NB4 (cell line): ENCODE results near the gene TMEM239.
A peak's percentile ranks its signal among the peaks of the same experiment; 100 is the strongest.

ENCODE experiments used
- DNase-seq: peaks from one replicate; pipeline ENCODE4 v3.0.0; 2010; ENCODE audit warnings: low read depth
- H3K4me3 ChIP-seq: one replicate; pipeline ENCODE4 v1.5.1; 2011; ENCODE audit warnings: mild to moderate bottlenecking, low read depth, low read length, moderate library complexity
- MYC ChIP-seq: IDR thresholded peaks from 2 replicates; pipeline ENCODE4 v1.6.1; 2011; ENCODE audit warnings: low read depth, low read length
- POLR2A ChIP-seq: IDR thresholded peaks from 2 replicates; pipeline ENCODE4 v1.6.1; 2011; ENCODE audit warnings: mild to moderate bottlenecking; ENCODE audit not compliant: insufficient read length; ENCODE audit errors: extremely low read depth
- TF ChIP-seq, protein P1 (sequence below): IDR thresholded peaks from 2 replicates; pipeline ENCODE4 v1.6.1; 2011; ENCODE audit warnings: low read depth, low read length
- TF ChIP-seq, protein P2 (sequence below): IDR thresholded peaks from one replicate; pipeline ENCODE4 v1.5.1; 2012; ENCODE audit warnings: low read depth, low read length

TMEM239 gene

DNA sequence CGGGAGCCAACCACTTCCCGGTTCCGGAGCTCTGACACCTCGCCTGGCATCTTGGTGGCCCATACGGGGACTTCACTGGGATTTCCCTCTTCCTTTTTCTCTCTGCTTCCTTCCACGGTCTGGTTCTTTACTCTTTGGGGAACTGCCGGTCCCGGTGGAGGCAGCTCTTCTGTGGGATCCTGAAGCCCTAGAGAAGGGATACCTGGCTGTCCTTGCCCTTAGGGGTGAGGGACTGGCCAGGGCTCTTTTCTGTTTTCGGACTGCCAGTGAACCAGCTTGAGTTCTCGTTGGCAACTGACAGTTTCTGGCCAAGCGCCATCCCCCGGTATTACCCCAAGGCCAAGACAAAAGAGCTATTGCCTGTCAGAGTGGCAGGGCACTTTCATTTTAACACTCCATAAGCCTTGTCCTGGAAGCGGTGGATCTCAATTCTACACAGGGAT is 14.9 kb upstream of the TMEM239 start:
- peak overlapping the region; percentile 73 for H3K4me3 ChIP-seq
- TF ChIP-seq, protein P1, sequence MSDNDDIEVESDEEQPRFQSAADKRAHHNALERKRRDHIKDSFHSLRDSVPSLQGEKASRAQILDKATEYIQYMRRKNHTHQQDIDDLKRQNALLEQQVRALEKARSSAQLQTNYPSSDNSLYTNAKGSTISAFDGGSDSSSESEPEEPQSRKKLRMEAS, result no peak
- TF ChIP-seq POLR2A, result no peak
- TF ChIP-seq MYC, result no peak
- TF ChIP-seq, protein P2, sequence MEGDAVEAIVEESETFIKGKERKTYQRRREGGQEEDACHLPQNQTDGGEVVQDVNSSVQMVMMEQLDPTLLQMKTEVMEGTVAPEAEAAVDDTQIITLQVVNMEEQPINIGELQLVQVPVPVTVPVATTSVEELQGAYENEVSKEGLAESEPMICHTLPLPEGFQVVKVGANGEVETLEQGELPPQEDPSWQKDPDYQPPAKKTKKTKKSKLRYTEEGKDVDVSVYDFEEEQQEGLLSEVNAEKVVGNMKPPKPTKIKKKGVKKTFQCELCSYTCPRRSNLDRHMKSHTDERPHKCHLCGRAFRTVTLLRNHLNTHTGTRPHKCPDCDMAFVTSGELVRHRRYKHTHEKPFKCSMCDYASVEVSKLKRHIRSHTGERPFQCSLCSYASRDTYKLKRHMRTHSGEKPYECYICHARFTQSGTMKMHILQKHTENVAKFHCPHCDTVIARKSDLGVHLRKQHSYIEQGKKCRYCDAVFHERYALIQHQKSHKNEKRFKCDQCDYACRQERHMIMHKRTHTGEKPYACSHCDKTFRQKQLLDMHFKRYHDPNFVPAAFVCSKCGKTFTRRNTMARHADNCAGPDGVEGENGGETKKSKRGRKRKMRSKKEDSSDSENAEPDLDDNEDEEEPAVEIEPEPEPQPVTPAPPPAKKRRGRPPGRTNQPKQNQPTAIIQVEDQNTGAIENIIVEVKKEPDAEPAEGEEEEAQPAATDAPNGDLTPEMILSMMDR, result no peak
- peak; percentile 56 for DNase-seq

- no peak for DNase-seq
- H3K4me3 ChIP-seq, result no peak overlapping the region
- TF ChIP-seq, protein P2, result no peak
- TF ChIP-seq MYC, result no peak
- no peak for TF ChIP-seq POLR2A
- TF ChIP-seq, protein P1, result no peak
Observed at GRCh38 chr20:2804041-2804828, 11.9 kb upstream of the TMEM239 start.

DNA sequence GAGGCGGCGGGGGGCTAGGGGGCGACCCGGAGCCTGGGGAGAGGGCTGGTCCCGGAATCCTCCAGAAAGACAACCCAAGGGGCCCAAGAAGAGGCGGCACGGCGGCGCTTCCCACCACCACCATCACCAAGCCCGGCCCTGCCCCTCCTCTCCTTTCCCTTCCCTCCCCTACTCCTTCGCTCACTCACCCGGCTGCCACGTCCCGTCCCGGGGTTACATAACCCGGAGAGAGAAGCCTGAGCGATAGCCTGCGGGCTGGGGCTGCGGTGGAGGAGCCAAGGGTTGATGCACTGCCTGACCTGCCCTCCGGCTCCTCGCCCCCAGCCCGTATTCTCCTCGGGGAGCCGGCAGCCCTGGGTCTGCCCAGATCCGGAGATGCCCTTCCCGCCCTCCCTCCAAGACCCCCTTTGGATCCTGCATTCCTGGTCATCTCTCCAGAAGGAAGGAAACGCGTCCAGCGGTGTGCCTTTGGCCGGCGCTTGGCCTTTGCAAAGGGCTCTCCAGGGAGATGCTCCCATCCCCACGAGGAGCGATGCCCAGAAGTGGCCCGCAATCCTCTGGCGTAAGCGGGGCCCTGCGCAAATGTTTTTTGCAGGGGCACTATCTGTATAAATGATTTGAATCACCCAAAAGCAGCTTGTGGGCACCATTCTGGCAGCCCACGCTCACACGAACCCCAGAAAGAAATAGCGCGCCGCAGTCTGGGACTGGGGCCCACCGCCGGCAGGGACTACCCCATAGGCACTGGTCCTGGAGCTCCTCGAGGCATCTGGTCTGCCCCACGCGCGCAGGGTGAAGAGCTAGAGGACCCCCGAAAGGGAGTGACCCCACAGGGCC is 11.1 kb upstream of the TMEM239 start:
- DNase-seq, result peak; percentile 67
- H3K4me3 ChIP-seq, result no peak overlapping the region
- no peak for TF ChIP-seq POLR2A
- TF ChIP-seq, protein P1, result no peak
- no peak for TF ChIP-seq MYC
- TF ChIP-seq, protein P2, result no peak

GRCh38 chr20:2805689-2806350 is 10.3 kb upstream of the TMEM239 start:
- DNase-seq, result no peak
- no peak for TF ChIP-seq POLR2A
- TF ChIP-seq, protein P2, result no peak
- TF ChIP-seq MYC, result no peak
- TF ChIP-seq, protein P1, result no peak
- H3K4me3 ChIP-seq, result no peak overlapping the region

DNA sequence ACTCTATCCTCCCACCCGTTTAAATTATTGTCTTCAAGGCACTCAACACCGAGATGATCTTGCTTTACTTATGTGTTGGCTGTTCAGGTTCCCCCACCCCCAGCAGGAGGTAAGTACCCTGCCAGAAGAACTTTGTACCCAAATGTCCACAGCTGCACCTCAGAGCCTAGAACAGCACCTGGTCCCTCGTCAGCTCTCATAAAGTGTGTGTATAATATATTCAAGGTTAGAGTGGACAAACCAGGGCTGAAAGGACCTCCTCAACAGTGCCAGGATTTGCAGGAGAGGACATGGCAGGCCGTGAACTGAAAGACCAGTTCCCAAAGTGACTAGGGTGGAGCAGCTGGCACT is 9.8 kb upstream of the TMEM239 start:
- H3K4me3 ChIP-seq, result no peak overlapping the region
- TF ChIP-seq, protein P2, result no peak
- no peak for TF ChIP-seq POLR2A
- TF ChIP-seq, protein P1, result no peak
- TF ChIP-seq MYC, result no peak
- DNase-seq, result no peak
